Iris pigment epithelial cell (primary cell): Measurements from ENCODE around the gene CHAC1.

Experiments
- DNase-seq: peaks from one replicate; pipeline ENCODE4 v3.0.0-alpha.2; 2011; ENCODE audit warnings: low read depth

Gene CHAC1

DNA sequence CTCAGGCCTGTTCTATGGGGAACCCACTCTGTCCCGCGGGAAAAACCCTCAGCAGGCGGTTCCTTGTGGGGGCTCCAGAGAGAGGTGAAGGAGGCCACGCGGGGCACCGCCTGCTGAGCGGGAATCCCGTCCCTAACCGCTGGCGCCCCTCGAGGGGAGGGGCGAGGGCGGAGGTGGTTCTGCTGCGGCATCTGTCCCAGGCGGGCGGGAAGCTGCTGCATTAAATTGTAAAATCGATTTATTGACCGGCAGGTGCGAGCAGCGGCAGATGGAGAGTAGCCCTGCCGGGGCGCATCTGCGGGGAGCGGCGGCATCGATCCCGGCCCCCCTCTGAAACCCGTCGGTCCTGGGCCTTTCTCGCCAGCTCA, 27.8 kb upstream of the CHAC1 start:
- DNase-seq: no peak

DNA sequence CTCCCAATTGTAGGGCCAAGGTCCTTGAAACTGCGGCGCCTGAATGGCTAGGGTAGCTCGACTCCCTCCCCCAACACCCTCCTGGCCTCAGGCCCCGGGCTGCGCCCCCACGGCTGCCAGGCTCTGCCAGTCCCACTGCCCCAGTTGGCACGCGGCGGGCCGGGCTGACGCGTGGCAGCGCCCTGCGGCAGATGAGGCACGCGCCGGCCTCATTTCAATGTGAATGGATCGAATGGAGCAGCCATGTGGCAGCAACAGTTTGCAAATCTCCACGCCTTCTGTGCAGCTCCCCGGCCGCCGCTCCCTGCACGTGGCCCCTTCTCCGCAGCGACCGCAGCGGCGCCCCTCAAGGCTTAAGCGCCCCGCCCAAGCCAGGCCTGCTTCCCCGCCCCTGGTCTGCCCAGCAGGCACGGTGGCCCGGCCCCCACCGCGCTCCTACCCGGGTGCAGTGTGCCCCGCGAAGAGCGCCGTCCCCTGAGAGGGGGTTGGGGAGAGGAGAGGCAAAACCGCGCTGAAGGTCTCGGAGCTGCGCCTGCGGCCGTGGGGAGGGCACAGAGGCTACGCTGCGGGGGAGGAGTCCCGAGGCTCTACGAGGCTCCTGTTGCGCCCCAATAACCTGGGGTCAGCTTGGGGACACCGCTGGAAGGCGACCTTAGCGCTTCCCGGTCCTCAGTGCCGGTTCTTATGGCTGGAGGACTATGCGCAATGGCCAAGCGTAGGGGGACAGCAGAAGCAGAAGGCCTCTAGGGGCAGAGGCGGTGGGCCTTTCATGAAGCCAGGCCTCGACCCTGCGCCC, 27.2 kb upstream of the CHAC1 start:
- DNase-seq: peak; percentile 30

DNA sequence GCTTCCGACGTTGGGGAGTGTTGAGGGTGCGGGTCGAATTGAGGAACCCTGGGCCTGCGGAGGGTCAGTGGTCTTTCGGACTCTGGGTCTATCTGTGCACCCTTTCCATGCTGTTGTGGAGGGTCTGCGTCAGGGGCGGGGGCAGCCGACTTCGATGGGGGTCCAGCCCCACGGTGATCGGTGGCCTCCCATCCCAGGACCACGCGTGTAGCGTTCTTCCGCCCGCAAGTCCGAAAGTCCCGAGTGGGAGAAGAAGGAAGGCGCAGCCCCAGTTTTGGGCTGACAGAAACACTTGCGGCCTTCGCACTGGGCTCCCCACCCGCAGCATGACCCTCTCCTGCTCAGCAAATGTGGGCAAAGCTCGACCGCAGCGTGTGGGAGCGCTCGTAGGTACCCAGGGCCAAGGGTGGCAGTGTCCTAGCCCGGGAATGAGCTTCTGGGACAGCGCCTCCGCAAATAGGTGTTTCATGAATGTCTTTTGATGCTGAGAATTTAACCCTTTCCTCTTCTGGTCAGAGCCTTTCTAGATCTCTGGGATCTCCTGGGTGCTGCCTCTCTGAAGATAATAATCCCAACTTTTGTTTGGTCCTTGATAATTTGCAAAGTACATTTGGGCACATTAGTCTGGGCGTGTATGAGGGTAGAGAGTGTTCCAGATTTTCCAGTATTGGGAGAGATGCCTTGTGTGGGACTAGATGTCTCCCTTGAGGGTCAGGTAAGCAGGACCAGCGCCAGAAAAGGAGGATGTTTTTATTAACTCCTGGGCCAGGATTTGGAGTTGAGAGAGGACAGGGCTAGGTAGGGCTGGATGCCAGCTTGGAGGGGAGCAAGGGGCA, 26.4 kb upstream of the CHAC1 start:
- DNase-seq: no peak

DNA sequence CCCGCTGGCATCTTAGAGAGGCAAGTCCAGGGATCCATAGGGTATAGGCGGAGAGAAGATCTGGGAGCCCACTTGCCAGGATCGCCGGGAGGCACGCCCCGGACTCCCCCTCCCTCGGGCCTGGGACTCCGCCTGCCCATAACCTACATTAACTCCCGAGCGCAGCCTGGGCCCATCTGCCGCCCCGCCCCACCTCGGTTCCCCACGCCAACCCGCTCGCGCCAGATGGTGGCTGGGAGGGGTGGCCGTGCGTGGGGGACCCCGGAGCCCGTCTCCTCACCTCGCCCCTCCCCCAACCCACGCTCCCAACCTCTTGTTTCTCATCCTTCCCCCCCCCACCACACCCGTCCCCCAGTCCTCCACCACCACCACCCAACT, 25.8 kb upstream of the CHAC1 start:
- DNase-seq: no peak

DNA sequence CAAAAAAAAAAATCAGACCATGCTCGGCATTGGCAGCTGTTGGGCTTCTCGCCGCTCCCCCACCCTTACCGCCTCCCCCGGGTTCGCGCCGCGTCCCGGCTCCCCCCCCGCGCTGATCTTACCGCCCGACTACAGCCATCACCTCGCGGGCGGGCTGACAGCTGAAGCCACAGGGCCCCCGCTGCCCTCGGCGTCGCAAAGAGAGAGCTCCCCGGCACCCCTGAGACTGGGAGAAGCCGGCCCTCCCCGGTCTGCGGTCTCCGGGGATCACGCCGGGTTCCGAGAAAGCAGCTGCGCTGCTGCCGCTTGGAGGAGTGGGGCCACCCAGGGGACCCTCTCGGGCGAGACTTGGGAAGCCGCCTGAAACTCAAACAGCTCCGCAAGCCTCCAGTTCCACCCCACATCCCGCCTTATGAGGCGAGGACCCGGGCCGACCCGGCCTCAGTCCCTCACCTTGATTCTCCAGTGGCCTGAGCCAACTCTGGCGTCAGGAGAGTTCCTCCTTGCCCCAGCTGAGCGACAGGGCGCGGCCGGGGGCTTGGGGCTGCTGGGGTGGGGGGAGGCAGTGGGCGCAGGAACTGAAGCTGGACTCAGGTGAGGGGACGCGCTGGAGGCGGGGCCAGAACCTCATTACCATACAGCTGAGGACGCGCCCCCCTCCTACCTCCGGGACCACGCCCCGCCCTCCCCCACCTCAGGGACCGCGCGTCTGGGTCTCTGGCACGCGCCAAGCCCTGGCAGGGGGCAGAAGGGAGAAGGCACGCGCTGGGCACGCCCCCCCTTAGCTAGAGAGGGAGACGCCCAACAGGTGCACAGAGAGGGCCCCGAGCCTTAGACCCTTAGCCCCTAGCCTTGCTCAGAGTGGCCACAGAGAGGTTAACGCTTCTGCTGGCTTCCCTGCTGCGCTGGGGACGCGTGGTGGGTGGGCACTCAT, 25.1 kb upstream of the CHAC1 start:
- DNase-seq: no peak

DNA sequence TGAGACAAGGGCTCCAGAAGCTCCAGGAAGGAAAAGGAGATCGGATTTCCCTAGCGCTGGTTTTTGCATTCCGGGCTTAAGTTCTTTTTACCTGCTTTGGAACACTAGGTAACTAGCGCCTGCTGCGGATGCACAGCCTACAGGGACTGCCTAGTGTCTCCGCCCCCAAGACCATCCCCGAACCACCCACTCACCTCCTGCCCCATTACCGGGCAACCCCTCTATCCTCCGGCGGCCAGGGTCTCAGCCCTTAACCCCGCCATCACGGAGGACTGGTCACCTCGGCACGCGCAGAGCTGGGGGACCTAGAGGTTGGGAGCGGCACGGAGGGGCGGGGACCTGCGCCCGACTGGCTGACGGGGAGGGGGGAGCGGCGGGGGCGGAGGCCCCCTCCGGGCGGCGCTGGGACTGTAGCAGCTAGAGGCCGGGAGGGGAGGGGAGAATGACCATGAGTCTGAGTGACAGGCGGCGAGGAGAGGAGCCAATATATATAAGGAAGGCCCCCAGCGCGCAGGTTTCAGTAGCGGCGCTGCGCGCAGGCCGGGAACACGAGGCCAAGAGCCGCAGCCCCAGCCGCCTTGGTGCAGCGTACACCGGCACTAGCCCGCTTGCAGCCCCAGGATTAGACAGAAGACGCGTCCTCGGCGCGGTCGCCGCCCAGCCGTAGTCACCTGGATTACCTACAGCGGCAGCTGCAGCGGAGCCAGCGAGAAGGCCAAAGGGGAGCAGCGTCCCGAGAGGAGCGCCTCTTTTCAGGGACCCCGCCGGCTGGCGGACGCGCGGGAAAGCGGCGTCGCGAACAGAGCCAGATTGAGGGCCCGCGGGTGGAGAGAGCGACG, 24.2 kb upstream of the CHAC1 start, which contains the start of gene DLL4:
Gene DLL4 (plus strand): TSS at position 520 of the 839 bp plus-strand sequence. CDS start 329 bp downstream, outside the sequence.
- peak; percentile 53 for DNase-seq

DNA sequence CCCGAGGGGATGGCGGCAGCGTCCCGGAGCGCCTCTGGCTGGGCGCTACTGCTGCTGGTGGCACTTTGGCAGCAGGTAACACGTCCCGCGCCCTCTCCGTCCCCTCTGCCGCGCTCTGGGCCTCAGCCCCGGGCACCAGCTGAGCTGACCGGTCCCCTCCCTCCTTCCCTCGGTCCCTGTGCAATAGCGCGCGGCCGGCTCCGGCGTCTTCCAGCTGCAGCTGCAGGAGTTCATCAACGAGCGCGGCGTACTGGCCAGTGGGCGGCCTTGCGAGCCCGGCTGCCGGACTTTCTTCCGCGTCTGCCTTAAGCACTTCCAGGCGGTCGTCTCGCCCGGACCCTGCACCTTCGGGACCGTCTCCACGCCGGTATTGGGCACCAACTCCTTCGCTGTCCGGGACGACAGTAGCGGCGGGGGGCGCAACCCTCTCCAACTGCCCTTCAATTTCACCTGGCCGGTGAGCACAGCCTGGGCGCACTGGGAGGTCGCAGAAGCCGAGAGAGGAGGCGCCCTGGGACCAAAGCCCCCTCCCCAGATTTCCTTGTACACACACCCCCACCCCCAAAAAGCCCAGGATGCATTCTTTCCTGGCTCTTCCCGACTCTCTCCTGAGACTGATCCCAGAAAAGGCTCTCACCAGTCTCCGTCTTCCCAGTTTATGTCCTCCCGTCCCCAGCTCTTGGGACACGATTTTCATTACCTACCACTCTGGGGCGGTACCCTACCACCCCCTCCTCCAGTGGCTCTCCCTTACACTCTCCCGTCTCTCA, 23.4 kb upstream of the CHAC1 start:
- DNase-seq: peak; percentile 74

DNA sequence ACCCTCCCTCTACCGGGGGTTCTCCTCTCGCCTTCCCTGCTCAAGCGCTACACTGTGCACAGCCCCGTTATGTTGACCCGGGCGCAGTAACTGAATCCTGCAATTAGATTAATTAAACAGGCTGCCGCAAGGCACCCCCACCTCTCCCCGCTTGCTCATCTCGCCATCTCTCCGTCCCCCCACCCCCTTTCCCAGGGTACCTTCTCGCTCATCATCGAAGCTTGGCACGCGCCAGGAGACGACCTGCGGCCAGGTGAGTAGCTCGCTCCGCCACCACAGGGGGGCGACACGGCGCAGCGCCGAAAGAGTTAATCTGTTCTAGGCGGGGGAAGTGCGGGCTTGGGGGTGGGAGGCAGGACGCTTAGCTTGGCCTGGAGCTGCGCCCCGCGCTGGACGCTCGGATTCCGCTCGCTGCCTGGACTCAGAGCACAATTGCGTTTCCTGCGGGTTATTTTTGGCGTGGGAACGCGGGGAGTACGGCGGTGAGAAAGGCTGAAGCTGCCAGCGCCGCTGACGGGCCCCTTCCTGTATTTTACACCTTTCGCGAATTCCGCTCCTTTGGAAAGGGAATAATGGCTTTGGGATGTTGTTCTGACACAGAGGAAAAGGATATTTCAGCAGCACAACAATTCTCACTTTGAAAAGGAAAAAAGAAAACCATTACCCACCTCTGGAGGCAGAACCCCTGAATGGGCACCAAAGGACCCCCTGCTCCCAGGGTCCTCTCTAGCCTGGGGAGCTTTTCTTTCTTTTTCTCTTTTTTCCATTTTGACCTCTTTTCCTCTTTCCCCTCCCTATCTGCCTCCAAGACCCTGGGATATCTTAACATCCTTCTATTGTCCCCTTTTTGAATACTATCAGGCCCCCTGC, 22.6 kb upstream of the CHAC1 start:
- peak; percentile 38 for DNase-seq

DNA sequence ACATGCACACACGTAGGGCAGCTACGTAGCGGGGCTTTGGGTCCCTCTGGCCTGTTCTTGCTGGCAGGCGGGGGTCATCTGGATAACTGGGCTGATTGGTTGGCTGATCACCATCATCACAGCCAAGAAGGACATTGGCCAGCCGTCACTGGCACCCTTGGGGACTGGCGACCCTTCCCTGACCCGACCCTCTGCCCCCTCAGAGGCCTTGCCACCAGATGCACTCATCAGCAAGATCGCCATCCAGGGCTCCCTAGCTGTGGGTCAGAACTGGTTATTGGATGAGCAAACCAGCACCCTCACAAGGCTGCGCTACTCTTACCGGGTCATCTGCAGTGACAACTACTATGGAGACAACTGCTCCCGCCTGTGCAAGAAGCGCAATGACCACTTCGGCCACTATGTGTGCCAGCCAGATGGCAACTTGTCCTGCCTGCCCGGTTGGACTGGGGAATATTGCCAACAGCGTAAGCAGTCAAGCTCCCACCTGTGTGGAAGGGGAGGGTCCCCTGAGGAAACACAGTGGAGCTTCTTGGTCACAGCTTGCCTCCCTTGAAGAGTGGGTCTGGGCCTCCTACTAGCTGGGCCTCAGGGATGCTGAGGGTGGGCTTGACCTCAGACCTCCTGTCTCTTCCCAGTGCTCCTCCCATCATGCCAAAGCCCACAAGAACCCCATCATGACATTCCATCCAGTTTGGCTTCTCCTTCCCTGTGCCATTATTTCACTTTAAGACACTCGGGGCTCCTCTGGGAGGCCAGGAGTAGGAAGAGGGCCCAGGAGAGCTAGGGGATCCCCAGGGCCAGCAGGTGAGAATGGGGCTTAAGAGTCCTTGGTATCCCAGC, 21.8 kb upstream of the CHAC1 start:
- DNase-seq: no peak

DNA sequence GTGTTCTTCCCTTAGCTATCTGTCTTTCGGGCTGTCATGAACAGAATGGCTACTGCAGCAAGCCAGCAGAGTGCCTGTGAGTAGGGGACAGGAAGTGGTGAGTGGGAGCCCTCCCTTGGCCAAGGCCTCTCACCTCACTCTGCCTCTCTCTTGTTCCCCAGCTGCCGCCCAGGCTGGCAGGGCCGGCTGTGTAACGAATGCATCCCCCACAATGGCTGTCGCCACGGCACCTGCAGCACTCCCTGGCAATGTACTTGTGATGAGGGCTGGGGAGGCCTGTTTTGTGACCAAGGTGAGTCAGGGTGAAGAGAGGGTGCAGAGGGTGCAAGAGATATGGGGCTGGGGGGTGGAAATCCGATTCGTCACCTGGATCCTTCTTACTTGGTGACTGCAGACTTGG, 21.1 kb upstream of the CHAC1 start:
- DNase-seq: no peak

DNA sequence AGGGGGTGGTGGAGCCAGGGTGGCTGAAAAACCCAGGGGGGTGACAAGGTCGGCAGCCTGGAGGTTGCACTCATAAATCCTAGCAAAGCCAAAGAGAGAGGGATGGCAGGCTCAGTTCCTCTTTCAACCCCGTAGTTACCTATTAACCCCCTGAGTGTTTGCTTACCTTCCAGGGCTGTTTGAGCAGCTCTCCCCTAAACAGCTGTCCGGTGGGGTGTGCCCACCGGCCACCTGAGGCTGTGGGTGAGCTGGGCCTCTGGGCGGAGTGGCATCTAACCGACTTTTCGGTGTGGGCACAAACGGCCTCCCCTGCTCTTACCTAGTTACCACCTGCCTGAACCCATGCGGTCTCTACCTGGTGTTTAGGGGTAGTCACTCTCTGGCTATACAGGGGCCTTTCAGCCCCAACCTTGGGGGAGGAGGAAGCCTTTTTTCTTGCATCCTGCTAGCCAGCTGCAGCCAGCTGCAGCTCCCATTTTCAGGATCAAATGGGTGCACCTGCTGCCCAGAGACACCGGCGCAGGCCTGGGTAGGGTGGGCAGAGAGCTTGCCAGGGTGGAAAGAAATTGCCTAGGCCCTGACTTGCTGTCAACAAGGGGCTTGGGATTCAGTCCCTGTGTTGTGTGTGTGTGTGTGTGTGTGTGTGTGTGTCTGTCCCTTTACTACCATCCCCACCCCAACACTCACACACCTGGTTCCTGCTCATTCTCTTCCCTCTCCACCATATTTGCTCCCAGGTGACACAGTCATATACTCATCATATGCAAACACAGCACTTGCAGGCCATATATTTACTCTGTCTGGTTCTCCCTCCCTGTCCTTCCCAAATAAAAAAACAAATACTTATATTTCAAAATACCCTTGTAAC, 20.4 kb upstream of the CHAC1 start:
- no peak for DNase-seq

DNA sequence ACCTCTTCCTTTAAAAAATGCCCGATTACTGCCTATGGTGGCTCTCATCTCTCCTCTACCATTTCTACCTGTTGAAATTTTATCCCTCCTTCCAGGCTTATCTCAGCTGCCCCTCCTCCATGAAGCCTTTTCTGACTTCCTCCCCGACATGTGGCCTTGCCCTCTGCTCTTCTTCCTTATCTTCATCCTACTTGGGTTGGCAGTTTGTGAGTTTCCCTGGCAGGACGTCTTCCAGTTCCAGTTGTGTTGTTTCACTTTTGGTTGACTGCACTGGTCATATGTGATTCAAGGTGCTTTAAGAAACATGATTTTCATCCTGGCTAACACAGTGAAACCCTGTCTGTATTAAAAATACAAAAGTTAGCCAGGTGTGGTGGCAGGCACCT, 19.8 kb upstream of the CHAC1 start:
- no peak for DNase-seq

DNA sequence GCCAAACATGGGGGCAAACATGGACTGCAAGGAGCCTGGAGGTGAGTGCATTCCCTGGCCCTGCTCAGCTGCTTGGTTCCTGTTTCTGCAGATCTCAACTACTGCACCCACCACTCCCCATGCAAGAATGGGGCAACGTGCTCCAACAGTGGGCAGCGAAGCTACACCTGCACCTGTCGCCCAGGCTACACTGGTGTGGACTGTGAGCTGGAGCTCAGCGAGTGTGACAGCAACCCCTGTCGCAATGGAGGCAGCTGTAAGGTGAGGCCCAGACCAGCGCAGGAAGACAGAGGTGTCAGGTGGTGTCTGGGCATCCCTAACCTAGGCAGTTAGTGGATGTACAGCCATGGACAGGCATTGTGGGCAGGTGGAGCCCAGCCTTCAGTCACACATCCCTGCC, 18.8 kb upstream of the CHAC1 start:
- DNase-seq: no peak

DNA sequence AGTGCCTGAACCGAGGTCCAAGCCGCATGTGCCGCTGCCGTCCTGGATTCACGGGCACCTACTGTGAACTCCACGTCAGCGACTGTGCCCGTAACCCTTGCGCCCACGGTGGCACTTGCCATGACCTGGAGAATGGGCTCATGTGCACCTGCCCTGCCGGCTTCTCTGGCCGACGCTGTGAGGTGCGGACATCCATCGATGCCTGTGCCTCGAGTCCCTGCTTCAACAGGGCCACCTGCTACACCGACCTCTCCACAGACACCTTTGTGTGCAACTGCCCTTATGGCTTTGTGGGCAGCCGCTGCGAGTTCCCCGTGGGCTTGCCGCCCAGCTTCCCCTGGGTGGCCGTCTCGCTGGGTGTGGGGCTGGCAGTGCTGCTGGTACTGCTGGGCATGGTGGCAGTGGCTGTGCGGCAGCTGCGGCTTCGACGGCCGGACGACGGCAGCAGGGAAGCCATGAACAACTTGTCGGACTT, 17.0 kb upstream of the CHAC1 start:
- DNase-seq: no peak

DNA sequence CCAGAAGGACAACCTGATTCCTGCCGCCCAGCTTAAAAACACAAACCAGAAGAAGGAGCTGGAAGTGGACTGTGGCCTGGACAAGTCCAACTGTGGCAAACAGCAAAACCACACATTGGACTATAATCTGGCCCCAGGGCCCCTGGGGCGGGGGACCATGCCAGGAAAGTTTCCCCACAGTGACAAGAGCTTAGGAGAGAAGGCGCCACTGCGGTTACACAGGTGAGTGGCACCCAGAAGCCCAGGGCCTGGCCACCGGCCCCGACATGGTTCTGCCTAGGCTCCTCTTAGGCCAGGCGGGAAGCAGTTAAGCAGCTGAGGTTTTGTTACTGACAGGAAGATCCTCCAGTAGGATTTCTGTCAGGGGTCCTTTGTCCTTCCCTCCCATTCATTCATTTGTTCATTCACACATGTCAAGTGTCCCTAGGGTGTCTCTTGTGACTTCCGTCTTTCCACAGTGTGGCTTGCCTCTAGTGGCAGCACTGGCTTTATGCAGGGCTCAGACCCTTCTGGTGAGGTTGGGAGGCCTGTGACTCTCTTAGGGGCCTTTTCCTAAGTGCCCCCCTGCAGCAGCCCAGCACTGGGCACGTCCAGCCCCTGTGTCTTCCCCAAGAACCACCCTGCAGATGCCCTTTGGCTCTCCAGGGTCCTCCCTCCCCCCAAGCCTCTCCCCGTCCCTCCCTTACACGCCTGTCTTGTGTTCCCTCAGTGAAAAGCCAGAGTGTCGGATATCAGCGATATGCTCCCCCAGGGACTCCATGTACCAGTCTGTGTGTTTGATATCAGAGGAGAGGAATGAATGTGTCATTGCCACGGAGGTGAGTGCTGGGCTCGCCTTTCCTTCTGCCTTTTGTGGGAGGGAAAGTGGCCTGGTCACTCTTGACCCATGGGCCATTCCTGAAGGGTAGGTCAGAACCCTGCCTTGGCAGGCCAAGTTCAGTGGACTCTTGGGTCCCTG, 16.3 kb upstream of the CHAC1 start:
- peak; percentile 83 for DNase-seq
